Inferior parietal cortex (tissue), 1 donor: Measurements from ENCODE around the gene RBM33.

ENCODE experiments used
- DNase-seq: peaks from one replicate; pipeline ENCODE4 v3.0.0-alpha.2; 2016; ENCODE audit errors: extremely low spot score

The RBM33 gene

GRCh38 chr7:155795951-155796350, 151.5 kb downstream of the RBM33 start:
- no peak for DNase-seq

- no peak for DNase-seq
Observed at GRCh38 chr7:155796381-155797261, 152.2 kb downstream of the RBM33 start.

- no peak for DNase-seq
Observed at GRCh38 chr7:155797262-155798250, 153.1 kb downstream of the RBM33 start.

GRCh38 chr7:155798673-155799439, 154.4 kb downstream of the RBM33 start:
- no peak for DNase-seq

GRCh38 chr7:155799514-155799913, 155.1 kb downstream of the RBM33 start:
- DNase-seq = no peak

- no peak for DNase-seq
Observed at GRCh38 chr7:155800301-155800700, 155.8 kb downstream of the RBM33 start.

GRCh38 chr7:155800741-155801267, 156.3 kb downstream of the RBM33 start:
- DNase-seq = no peak

- no peak for DNase-seq
Observed at GRCh38 chr7:155802291-155802690, 157.8 kb downstream of the RBM33 start.

GRCh38 chr7:155802906-155803417, 158.5 kb downstream of the RBM33 start:
- no peak for DNase-seq

- no peak for DNase-seq
Observed at GRCh38 chr7:155803418-155804376, 159.2 kb downstream of the RBM33 start.

GRCh38 chr7:155804431-155804831, 160.0 kb downstream of the RBM33 start:
- DNase-seq = no peak

- DNase-seq = peak; percentile 44
Observed at GRCh38 chr7:155804897-155805825, 160.7 kb downstream of the RBM33 start.

GRCh38 chr7:155805826-155806095, 161.3 kb downstream of the RBM33 start:
- no peak for DNase-seq

GRCh38 chr7:155806096-155806871, 161.8 kb downstream of the RBM33 start:
- DNase-seq = no peak

GRCh38 chr7:155807065-155807671, 162.7 kb downstream of the RBM33 start:
- DNase-seq = no peak

- DNase-seq = no peak
Observed at GRCh38 chr7:155807789-155808548, 163.5 kb downstream of the RBM33 start.
